HG02885 (cell line): ENCODE data around the gene ADAMTS5.

Experiments
- ATAC-seq: cut with Tn5 transposase; IDR thresholded peaks from one replicate; pipeline ENCODE4 v1.9.1; 2021; ENCODE audit warnings: mild to moderate bottlenecking; ENCODE audit not compliant: unreplicated experiment, poor library complexity

The ADAMTS5 gene

DNA sequence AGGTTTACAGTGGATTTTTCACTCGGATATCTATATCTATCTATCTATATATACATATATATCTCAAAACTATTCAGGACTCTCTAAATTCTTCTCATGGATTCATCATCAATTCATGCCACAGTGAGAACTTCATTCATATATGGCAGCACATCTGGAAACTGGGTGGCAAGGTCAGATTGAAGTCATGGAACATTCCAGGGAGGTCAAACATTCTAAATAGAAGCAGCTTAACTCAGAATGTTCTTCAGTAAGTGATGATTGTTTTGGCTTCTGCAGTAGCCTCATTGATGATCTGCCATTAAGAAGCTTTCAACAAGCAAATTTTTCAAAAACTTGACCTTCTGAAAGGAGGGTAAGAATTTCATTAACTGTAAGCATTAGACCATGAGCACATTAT, 74.7 kb downstream of the ADAMTS5 start:
- ATAC-seq: no peak

DNA sequence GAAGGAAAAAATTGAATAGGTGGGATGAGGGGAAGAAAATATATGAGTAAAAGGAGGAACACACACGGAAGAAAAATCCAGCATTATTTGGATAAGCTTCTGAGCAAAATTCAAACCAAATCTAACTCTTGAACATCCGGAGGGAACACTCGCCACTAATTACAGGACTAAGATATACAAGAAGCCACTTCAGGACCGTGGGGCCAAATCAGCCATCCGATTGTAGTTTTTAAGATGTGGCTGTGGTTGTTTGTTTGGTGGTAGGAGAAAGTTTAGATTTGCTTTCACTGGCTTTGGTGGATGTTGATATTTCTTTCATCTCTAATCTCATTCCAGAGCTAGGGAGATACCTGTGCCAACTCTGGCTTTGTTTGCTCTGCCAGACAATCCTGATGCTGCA, 78.0 kb downstream of the ADAMTS5 start:
- ATAC-seq: no peak

DNA sequence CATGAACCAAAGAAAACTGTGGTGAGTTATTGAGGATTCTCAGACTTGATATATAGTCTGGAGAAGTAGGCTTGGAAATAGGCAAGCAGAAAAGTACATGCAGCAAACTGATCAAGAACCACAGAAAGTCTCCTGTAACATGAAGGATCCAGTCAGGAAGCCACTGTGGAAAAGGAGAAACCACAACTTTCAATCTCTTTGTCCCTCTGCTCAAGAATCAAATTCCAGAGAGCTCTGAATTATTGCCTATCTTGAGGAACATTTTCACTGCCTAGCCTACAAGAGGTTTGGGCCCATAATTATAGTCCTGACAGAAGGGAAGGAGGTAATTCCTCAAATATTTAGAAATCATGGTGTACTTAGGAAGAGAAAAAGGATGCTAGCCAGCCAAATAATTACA, 78.6 kb downstream of the ADAMTS5 start:
- ATAC-seq: no peak

DNA sequence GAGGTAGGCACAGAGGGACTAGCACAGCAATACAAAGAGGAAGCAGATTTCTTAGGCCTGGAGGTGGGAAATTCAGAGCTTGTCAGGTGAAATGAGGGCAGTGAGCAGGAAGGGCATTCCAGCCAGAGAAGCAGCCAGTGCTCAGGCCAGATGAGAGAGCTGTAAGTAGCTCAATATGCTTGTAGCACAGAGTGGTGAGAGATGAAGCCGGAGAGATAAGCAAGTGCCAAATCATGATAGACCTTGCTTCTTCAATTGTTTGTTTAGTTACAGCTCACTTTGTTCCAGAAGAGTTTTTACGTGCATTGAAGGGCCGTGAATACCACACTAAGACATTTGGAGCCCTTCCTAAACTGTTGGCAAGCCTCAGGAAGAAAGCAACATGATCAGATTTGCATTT, 79.6 kb downstream of the ADAMTS5 start:
- no peak for ATAC-seq

DNA sequence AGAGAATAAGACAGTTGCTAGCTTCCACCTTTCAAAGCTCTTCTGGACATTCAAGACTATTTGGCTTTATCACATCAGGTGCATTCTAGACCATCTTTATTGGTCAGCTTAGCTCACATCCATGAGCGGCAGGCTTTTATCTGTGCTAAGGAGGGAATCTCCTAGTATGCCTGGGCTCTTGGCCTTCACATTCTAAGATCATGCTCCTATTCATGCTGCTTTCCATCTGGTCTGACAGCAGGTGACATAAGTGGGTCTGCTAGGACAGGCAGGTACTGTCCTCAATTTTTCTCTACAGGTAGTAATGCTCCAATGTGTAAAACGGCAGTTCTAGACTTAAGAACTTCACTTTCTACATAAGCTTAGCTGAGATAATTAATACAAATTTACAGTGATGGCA, 82.5 kb downstream of the ADAMTS5 start:
- no peak for ATAC-seq

DNA sequence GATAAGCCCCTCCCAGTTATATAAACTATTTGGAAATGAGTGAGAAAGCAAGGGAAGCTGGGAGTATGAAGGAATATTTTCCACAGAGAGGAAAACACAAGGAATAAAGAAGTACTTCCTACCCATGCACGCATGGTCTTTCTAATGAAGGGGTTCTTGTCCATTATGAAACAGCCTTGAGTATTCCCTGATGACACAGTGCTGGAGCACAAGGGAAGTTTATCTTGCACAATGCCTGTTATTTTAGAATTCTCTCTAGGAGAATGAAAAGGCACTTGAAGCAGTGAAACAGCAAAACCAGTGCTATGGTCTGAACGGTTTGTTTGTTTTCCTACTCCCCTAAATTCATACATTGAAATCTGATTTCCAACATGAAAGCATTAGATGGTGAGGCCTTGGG, 83.1 kb downstream of the ADAMTS5 start:
- no peak for ATAC-seq

DNA sequence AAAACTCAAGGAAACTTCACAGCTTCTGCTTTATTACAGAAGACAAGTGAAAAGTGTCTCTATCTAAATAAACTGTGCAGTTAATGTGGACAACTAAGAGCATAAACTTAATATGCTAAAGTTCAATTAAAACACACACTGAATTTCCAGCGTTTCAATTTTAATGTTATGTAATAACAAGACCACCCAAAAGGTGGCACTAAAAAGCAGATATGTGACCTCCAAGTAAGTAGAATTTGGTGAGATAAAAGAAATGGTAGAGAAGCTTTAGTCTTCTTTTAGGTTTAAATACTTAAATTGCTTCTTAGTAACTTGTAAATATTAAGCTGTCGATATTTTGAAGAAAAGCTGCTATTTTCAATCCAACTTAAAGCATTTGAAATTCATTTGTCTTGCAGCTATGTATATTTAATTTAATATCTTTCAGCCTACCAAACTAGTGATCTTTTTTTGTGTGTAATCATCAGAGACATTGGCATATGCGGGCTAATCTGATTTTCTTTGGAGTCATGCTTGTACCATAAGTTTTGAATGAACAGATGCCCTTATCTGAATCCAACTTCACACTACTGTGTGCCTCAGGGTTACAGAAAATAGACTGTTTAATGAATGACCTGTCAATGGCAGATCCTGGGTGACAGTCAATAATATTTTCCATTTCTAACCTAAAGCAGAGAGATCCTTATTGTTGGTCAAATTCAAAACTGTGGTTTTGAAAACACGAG, 85.2 kb downstream of the ADAMTS5 start:
- ATAC-seq: no peak

DNA sequence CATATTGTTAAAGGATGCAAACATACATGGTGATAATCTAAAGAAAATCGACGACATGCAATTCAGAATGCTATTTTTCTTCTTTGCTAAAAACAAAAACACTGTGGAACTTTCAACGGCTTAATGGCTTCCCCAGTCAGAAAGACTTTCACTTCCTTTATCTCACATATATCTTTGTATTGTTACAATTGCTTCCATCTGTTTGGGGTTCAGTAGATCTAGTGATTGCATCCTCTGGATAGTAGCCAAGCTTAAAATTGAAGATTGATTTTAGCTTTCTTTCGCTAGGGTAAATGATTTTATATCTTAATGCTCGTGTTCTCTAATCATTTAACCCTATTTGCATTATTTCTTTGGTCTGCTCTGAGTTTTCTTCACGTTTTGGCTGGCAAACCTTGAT, 89.9 kb downstream of the ADAMTS5 start:
- no peak for ATAC-seq

DNA sequence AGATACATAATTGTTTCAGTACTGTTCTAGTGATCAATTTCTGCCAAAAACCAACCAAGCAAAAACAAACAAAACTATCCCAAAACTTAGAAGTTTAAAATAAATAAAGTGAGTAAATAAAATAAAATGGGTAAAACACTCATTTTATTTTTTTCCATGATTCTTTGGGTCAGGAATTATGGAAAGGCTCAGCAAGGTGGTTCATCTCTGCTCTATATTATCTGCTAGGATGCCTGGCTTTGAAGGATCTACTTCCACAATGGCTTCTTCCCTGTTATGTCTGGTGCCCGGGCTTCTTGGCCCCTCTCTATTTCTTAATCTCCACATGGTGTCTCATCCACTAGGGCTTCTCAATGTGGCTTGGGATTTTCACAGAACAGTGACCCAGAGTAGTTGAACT, 92.5 kb downstream of the ADAMTS5 start:
- ATAC-seq: no peak
